OCI-LY1 (cell line): ENCODE data around the gene AKAP3.
A peak's percentile ranks its signal among the peaks of the same experiment; 100 is the strongest.

Experiments used
- H2AFZ ChIP-seq: fragments of 200-600 bp; sonication (generic), shearing (Covaris generic); 2 replicates; pipeline ENCODE4 v1.6.0; 2014; ENCODE audit warnings: antibody characterized with exemption, mild to moderate bottlenecking, low read length
- H3F3A ChIP-seq: fragments of 200-600 bp; sonication (generic), shearing (Covaris generic); 2 replicates; pipeline ENCODE4 v1.6.0; 2014; ENCODE audit warnings: mild to moderate bottlenecking, antibody characterized with exemption, low read length, moderate library complexity; ENCODE audit not compliant: insufficient read depth
- H3K27ac ChIP-seq: fragments of 200-600 bp; sonication (generic); 2 replicates; pipeline ENCODE4 v1.5.1; 2014; ENCODE audit warnings: low read length, mixed run types, mild to moderate bottlenecking, low read depth; ENCODE audit not compliant: poor library complexity, severe bottlenecking
- H3K27me3 ChIP-seq: fragments of 200-600 bp; sonication (generic); 2 replicates; pipeline ENCODE4 v1.6.0; 2014; ENCODE audit warnings: antibody characterized with exemption, mild to moderate bottlenecking, low read length, moderate library complexity; ENCODE audit not compliant: insufficient read depth
- H3K36me3 ChIP-seq: fragments of 200-600 bp; sonication (generic); 2 replicates; pipeline ENCODE4 v1.6.1; 2014; ENCODE audit warnings: mild to moderate bottlenecking, antibody characterized with exemption, low read length, moderate library complexity, mixed read lengths; ENCODE audit not compliant: insufficient read depth
- H3K4me1 ChIP-seq: fragments of 200-600 bp; sonication (generic); 2 replicates; pipeline ENCODE4 v1.5.1; 2014; ENCODE audit warnings: mild to moderate bottlenecking, low read length, moderate library complexity; ENCODE audit not compliant: insufficient read depth, severe bottlenecking
- H3K4me2 ChIP-seq: fragments of 200-600 bp; sonication (generic), shearing (Covaris generic); 2 replicates; pipeline ENCODE4 v1.6.1; 2014; ENCODE audit warnings: low read length
- H3K4me3 ChIP-seq: fragments of 200-600 bp; sonication (generic); 2 replicates; pipeline ENCODE4 v1.5.1; 2014; ENCODE audit warnings: low read length, low read depth, mild to moderate bottlenecking, mixed read lengths; ENCODE audit not compliant: poor library complexity, severe bottlenecking
- H3K79me2 ChIP-seq: fragments of 200-600 bp; shearing (Covaris generic); 2 replicates; pipeline ENCODE4 v1.6.1; 2016; ENCODE audit warnings: mixed run types, low read length, mixed read lengths; ENCODE audit not compliant: insufficient read depth
- H3K9ac ChIP-seq: fragments of 200-600 bp; sonication (generic), shearing (Covaris generic); 2 replicates; pipeline ENCODE4 v1.6.1; 2014; ENCODE audit warnings: mild to moderate bottlenecking, low read length, mixed read lengths
- H3K9me2 ChIP-seq: fragments of 200-600 bp; sonication (generic), shearing (Covaris generic); 2 replicates; pipeline ENCODE4 v1.6.1; 2014; ENCODE audit warnings: low read depth, mild to moderate bottlenecking, low read length, mixed read lengths
- H3K9me3 ChIP-seq: fragments of 200-600 bp; shearing (Covaris generic); 2 replicates; pipeline ENCODE4 v1.6.1; 2014; ENCODE audit warnings: low read length, mixed read lengths
- H4K20me1 ChIP-seq: fragments of 200-600 bp; sonication (generic), shearing (Covaris generic); 2 replicates; pipeline ENCODE4 v1.6.0; 2016; ENCODE audit warnings: mild to moderate bottlenecking, low read length; ENCODE audit not compliant: insufficient read depth
- CTCF ChIP-seq: fragments of 200-600 bp; sonication (generic), shearing (Covaris generic); IDR thresholded peaks from 2 replicates; pipeline ENCODE4 v1.5.1; 2017; ENCODE audit warnings: mild to moderate bottlenecking, antibody characterized with exemption, low read length, moderate library complexity, mixed read lengths
- EZH2 ChIP-seq: fragments of 200-600 bp; sonication (generic), shearing (Covaris generic); IDR thresholded peaks from 2 replicates; pipeline ENCODE4 v1.8.0; 2017; ENCODE audit warnings: borderline replicate concordance, mixed run types, mild to moderate bottlenecking, antibody characterized with exemption, low read length, moderate library complexity, mixed read lengths

AKAP3 gene

DNA sequence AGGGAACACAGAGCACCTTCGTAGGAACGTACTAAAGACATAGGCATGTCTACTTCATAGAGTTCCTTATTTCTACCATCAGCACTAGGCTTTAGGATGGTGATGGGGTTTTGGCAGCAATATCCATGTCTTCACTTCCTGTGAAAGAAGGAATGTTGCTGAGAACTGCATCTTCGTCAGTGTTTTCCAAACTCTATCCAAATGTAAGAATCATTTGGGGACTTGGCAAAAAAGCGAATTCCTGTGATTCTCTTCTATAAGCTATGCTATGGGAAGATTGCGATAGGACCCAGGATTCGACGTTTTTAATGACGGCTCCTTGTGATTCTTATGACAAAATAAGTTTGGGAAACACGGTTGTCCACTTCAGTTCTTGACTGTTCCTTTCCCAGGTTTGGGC is 39.8 kb downstream of the AKAP3 start:
- H3K4me2 ChIP-seq: no peak overlapping the region
- H3K36me3 ChIP-seq: no peaks in the 10 kb centered on the region
- H3K9me2 ChIP-seq: no peaks in the 10 kb centered on the region
- H3K27ac ChIP-seq: no peak overlapping the region
- H3K27me3 ChIP-seq: no peaks in the 10 kb centered on the region
- no peaks in the 10 kb centered on the region for H3K79me2 ChIP-seq
- H3K9me3 ChIP-seq: no peaks in the 10 kb centered on the region
- H4K20me1 ChIP-seq: no peaks in the 10 kb centered on the region
- no peak for TF ChIP-seq CTCF
- TF ChIP-seq EZH2: no peak
- H3K4me3 ChIP-seq: no peak overlapping the region
- no peak overlapping the region for H3K9ac ChIP-seq
- peaks cover 12% of the 10 kb centered on the region for H3K4me1 ChIP-seq
- H2AFZ ChIP-seq: no peak overlapping the region
- no peaks in the 10 kb centered on the region for H3F3A ChIP-seq

DNA sequence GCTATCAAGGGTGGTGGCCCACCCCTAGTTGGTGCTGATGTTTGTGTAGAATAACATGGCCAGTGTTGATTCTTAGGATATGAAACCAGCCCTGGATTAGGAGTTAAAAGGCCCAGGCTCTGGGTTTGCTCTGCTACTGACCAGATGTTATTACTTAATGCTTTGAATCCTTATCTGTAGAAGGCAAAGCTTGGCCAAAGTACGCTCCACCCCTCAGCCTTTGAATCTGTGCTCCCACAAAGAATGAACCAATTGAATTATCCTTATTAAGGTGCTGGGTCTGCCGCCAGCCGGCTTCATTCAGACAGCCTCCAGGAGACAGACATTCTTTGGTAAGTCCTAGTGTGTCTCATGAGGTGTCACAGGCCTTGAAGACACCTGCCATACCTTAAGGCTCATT is 41.8 kb downstream of the AKAP3 start:
- Histone ChIP-seq H3K4me2 (no peak overlapping the region), H3K4me3 (no peak overlapping the region), H2AFZ (no peak overlapping the region), H3K9ac (no peak overlapping the region), H3K27ac (no peak overlapping the region), H3K79me2 (no peaks in the 10 kb centered on the region), H4K20me1 (no peaks in the 10 kb centered on the region), H3K9me3 (no peaks in the 10 kb centered on the region), H3K4me1 (peaks cover 12% of the 10 kb centered on the region), H3F3A (no peaks in the 10 kb centered on the region), H3K27me3 (no peaks in the 10 kb centered on the region), H3K9me2 (no peaks in the 10 kb centered on the region), H3K36me3 (no peaks in the 10 kb centered on the region)
- TF ChIP-seq CTCF: no peak
- TF ChIP-seq EZH2: no peak

DNA sequence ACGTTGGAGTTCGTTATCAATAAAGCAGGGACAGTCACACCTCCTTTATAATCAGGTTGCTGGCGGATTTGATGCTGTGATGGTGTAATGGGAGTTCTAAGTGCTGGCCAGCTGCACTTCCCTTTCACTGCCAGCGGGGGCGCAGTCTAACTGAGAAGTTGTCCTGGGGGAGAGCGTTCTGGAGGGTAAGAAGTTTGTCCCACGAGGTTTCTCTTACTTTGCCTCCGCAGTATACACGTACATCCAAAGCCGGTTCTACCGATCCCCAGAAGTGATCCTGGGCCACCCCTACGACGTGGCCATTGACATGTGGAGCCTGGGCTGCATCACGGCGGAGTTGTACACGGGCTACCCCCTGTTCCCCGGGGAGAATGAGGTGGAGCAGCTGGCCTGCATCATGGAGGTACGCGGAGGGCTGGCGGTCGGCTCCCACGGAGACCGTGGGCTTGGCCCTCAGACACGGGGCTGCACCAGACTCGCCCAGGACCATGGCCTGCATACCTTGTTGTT is 44.1 kb downstream of the AKAP3 start:
- Histone ChIP-seq H3K9me3 (no peaks in the 10 kb centered on the region), H4K20me1 (no peaks in the 10 kb centered on the region), H3K4me3 (peak overlapping the region; percentile 73), H3K27me3 (no peaks in the 10 kb centered on the region), H3K9me2 (no peaks in the 10 kb centered on the region), H3K4me1 (peaks cover 12% of the 10 kb centered on the region), H2AFZ (peak overlapping the region; percentile 90), H3K79me2 (no peaks in the 10 kb centered on the region), H3K36me3 (no peaks in the 10 kb centered on the region), H3F3A (no peaks in the 10 kb centered on the region), H3K9ac (peak overlapping the region; percentile 73), H3K4me2 (peak overlapping the region; percentile 83), H3K27ac (no peak overlapping the region)
- TF ChIP-seq EZH2: no peak
- TF ChIP-seq CTCF: peak; percentile 97
